Placental pericyte (primary cell): Measurements from ENCODE around the gene LSG1. TPM values are rescaled to one million over a fixed set of nuclear protein-coding genes. Genes with fewer than 3 reads are reported as not detected.

Experiments used
- small RNA-seq: library from RNA; depleted of rRNA; stranded (forward); fragments of <200 nt; gene quantifications from one replicate; pipeline ENCODE3, GENCODE V24; 2012; ENCODE audit warnings: low replicate concordance
- total RNA-seq: library from RNA; depleted of rRNA; stranded (reverse); fragments of >200 nt; gene quantifications from 2 replicates; pipeline ENCODE4 v1.2.3, GENCODE V29; 2012

LSG1 gene
- 45.1 and 52.4 TPM in 2 replicates for total RNA-seq

DNA sequence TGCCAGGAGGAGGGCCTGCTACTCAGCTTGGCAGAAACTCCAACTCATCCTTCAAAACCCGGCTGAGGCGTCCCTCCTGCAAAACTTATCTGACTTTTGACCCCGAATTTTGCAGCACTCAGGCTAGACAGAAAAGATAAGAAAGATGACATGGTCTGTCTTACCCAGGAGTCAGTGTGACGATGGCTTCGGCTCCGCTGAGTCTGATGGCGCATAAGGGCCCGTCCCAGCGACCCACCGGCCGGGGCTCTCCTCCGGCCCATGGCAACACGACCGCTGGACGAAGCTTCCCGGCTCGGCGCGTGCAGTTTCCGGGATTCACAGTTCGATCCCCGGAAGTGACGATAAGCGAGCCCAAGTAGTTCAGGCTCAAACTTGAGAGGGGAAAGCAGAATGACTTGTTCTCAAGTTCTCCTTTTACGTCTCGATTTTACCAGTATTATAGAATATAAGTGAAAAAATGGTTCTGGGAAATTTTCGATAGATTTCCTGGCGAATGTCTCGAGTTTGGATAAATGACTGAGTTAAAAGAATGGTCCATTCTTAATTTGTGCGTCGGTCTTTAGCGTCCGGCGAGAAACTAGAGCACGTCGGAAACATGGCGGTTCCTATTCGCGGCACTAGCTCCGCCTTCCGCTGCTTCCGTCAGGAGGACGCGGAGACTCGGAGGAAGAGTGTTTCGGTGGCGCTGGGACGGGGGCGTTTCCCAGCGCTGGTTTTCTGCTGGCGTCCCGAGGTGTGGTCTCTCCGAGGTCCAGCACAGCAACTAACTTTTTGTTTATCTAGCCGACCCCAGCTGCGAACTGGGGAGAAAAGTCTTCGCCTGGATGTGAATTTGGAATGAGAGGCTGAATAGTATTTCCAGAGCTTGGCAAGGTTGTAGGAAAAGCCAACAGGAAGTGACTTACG, at the start of gene LSG1:
TSS of gene LSG1 (minus strand) at position 292 of the 909 bp plus-strand sequence. CDS start at position 263, 29 bp downstream.

DNA sequence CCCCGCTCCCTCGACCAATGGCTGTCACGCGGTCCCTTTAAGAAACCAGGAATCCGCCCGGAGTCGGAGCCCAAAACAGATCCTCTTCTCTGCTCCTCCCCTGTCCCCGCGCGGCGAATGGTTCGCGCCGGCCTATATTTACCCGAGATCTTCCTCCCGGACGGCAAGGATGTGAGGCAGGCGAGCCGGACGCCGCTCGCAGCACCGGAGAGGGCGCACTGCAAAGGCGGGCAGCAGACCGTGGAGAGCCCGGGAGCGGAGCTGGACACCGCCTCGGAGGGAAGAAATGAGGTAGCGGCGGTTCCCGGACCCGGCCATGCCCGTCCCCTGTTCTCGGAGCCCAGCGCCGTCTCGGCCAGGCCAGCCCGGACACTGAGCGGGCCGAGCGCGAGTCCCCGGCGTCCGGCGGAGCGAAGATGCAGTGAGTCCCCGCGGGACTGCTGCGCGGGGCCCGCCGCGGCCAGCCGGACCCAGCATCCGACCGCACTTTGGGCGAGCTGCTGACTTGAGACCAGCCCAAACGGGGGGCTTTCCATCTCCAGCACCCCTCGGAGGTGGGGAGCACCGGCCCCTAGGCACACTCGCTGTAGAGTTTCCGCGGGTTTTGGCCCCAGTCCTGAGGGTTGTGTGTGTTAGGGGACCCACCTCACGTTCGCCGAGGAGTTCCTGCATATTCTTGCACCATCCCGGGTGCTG, 13.9 kb upstream of the LSG1 start, which contains the start of gene FAM43A:
TSS of gene FAM43A (plus strand) at position 166 of the 696 bp plus-strand sequence. CDS start 944 bp downstream, outside the sequence.

DNA sequence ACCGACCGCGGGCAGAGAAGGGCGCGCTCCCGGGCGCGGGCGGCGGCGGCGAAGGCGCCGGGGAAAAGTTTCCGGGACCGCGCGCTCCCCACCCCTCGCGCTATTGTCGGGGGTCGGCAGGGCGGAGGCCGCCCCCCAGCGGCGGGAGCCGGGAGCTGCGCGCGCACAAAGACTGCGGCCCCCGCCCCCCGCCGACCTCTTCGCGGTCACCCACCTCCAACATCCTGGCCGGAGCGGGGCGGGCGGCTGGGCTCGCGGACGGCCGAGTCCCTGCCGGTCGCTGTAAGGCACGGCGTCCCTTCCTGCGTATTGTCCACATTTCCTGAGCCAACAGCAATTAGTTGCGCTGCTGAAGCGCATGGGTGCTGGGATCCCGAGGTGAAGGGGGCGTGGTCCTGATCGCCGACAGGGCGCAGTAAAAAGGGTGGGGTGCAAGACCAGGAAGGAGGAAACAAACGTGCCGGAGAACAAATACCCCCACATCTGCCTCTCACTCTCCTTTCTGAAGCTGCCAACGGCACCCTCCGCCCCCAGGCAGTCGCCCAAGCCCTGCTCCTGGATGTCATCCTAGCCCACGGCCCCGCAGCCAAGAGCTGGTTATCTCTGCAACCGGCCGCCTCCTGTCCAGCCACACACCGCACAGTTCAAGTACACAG, 38.5 kb downstream of the LSG1 start, which contains the start of gene TMEM44:
TSS of gene TMEM44 (minus strand) at position 71 of the 656 bp plus-strand sequence. CDS start 204 bp downstream, outside the sequence.

Small RNA genes lying within 50 kb of the gene (small RNA-seq; reads per million reads assigned to genes)
- gene AC046143.2 = not detected

Other genes with a start within 250 kb of the LSG1 start
- 534 and 846 TPM in 2 replicates for gene ATP13A3, start 185.2 kb downstream of the LSG1 start, total RNA-seq
- 16.9 and 27.6 TPM in 2 replicates for gene TMEM44, start 38.8 kb downstream of the LSG1 start, total RNA-seq
- 29.8 and 96.5 TPM in 2 replicates for gene FAM43A, start 13.7 kb upstream of the LSG1 start, total RNA-seq